Inferior parietal cortex (tissue), 1 donor: ENCODE measurements around the gene TRIOBP.

Experiments
- DNase-seq: peaks from one replicate; pipeline ENCODE4 v3.0.0-alpha.2; 2016; ENCODE audit errors: extremely low spot score

The TRIOBP gene

DNA sequence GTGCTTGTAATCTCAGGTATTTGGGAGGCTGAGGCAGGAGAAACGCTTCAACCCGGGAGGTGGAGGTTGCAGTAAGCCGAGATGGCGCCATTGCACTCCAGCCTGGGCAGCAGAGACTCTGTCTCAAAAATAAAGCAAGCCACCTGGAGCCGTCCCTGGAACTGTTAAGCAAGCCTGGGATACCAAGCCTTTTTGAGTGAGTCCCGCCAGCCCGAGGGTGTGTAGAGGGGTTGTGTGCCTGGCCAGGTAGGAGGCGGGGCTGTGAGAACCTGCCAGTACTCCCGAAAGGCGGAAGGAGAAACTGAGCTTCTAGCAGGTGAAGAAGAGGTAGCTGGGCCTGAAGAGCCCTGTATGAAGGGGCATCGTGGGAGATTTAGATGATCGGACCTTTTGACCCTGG, 52.4 kb downstream of the TRIOBP start:
- no peak for DNase-seq

DNA sequence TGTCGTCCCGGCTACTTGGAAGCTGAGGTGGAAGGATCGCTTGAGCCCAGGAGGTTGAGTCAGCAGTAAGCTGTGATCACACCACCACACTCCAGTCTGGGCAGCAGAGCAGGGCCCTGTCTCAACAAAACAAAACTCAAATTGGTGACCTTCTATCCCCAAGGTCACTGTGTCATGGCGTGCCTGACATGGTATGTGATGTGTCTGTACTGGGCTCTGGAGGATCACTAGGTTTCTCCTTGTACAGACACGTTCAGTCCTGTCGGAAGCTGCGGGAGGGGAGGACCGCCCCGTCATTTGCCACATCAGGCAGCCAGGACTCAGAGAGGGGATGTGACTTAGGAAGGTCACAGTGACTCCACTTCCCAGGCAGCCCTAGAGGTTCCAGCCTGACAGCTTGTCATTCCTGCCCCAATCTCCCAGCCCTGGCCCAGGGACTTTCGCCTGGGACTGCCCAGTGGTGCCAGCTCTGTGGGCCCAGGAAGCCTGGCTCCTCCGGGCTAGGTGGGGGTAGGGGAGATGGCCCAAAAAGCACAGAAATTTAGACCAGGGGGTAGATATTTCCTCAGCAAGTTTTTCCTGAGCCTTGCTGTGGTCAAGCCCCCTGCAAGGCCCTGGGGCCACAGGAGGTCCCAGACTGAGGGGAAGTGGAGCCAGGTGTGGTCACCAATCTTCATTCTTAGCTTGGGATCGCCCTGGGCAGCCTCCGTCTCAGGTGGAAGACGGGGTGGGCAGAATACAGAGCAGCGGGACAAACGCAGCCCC, 53.2 kb downstream of the TRIOBP start:
- no peak for DNase-seq

DNA sequence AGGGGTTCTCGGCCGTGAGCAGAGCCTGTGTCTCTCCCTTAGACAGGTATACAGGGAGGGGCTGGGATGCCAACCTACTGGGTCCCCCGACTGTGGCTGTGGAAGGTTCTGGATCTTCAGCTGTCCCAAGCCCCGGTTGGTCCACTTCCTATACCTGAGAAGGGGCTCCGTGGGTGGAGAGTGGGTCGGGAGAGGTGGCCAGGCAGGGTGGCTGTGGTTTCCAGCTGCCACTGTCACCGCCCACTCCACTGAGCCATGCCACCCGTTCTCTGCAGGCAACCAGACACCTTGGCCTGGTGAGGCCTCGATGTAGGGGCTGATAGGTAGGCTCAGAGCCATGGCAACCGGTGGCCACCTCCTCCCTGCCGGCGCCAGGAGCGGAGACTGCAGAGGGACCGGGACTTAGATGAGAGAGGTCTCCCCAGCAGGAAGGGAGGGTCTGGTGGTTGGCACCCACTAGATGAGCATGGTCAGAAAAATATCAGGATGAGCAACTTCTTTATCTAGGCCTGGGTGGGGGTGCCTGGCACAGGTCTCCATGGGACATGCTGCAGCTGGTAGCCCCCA, 53.8 kb downstream of the TRIOBP start:
- no peak for DNase-seq

DNA sequence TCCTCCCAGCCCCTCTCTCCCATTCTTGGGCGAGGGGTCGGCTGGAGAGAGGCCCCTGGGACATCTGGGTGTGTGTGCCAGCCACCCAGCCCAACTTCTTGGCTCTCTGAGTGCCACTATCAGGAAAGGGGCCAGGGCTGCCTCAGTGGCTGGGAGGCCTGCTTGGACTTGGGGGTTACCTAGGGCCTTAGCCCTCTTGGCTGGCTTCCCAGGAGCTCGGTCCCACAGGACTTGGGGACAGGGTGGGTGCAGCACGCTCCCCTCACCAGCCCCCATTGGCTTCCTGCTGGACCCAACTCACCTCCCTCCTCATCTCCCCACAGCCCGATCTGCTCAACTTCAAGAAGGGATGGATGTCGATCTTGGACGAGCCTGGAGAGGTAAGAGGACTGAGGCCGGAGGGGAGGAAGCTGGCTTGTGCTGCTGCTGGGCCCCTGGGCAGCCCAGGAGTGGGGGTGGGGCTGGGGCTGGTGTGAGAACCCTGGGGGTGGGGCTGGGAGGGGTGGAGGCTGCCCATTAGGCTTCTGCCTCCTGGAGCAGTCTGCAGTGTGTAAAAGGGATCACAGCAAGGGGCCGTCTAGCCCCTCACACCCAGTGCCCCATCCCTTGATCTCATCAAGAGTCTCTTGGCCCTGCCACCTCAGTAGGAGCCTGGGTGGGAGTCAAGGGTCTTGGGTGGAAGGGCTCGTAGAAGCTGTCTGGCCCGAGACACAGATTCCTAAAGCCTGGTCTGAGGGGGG, 54.8 kb downstream of the TRIOBP start:
- no peak for DNase-seq

DNA sequence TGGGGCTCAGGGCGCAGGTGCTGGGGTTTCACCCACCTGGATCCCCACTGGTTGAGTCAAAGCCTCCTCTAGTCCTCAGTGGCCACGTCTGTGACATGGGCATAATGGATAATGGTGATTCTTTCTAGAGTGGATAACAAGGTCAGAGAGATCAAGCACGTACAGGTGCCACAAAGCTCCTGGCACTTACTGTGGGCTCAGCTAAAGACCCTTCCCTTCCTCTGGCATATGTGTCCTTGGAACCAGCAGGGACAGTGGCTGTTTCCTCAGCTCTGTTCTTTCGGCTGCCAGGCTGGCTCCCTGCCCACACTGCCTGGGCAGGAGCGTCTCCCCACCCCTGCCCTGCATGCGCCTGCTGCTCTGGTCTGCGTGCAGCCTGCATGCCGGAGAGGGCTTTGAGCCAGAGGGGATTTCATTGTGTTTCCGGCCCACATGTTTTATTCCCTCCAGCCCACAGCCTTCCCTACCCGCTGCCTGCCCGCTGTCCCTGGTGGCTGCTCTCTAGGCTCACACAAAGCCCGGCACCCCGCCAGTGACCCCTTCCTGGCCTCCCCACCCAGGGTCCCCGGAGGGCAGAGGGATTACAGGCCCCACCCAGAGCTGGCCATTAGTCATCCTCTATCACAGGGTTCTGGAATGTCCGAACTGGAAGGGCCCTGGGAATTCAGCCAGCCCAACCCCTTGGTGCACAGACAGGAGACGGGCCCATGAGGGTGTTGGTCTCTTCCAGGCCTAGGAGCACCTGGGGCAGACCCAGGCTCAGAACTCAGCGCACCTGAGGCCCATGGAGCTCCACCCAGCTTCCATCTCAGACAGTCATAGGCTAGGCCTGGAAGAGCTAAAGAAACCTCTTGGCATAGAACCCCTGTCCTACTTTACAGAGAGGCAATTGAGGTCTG, 55.6 kb downstream of the TRIOBP start:
- DNase-seq = no peak

DNA sequence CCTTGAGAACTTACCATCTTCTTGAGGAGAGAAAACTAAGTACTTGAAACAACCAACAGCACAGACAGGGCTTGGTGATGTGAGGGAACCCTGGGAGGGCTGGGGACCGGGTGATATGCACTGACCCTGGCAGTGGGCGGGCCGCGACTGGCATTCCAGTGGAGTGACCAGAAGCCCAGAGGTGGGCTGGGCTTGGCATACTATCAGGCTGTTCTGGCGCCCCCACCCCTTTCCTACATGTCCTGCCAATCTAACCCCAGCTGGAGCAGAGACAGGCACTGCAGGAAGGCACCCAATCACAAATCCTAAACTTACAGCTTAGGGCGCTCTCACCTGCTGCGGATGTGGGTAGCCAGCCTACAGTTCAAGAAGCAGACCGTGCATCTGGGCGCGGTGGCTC, 56.9 kb downstream of the TRIOBP start:
- no peak for DNase-seq

DNA sequence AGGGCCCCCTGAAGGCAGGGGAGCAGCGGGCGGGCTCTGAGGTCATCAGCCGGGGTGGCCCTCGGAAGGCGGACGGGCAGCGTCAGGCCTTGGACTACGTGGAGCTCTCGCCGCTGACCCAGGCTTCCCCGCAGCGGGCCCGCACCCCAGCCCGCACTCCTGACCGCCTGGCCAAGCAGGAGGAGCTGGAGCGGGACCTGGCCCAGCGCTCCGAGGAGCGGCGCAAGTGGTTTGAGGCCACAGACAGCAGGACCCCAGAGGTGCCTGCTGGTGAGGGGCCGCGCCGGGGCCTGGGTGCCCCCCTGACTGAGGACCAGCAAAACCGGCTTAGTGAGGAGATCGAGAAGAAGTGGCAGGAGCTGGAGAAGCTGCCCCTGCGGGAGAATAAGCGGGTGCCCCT, 60.8 kb downstream of the TRIOBP start:
- no peak for DNase-seq

DNA sequence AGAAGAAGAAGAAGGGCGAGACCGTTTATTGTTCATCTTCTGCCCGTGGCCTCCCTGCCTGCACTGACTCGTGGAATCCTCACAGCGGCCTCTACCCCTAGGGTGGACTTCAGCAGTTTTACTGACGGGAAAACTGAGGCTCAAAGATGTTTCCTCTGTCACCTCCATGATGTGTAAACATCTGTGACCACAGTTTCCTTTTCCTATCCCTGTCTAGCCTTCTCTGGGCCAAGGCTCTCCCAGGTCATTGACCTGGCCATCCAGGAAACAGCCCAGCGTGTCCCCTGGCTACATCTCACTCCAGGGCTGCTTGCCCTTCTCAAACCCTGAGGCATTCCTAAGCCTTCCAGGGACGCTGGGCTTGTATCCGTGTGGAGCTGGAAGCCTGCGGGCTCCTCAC, 61.8 kb downstream of the TRIOBP start:
- no peak for DNase-seq

DNA sequence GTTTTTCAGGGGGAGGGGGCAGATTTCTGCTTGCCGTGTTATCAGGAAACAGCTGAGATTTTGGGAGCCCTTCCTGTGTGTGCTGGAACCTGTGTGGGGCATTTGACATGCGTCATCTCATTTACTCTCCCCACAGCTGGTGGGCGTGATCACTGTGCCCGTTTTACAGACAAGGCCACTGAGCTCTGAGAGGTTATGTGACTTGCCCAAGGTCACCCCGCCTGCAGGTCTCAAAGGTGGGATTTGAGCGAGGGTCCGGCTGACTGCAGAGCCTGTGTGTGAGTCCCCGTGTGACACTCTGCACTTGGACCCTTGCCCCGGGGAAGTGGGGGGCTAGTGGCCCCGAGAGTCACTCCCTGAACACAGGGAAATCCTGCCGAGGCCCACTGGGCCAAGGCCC, 62.4 kb downstream of the TRIOBP start:
- DNase-seq = no peak

DNA sequence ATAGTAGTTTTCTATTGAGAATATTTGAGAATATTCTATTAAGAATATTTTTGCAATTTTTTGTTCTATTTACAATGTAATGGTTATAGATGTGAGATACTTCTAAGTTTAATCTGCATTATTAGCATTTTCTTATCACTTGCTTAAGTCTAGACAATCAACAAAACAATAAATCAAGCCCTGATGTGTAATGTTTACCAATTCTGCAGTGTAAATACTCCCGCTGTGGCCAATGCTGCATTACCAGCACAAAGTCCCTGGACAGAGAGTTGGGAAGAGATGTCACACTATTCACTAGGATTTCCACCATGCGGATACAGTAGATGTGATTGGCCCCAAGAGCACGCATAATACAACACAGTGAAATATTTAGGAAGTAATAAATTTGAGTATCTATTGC, 63.3 kb downstream of the TRIOBP start:
- no peak for DNase-seq

DNA sequence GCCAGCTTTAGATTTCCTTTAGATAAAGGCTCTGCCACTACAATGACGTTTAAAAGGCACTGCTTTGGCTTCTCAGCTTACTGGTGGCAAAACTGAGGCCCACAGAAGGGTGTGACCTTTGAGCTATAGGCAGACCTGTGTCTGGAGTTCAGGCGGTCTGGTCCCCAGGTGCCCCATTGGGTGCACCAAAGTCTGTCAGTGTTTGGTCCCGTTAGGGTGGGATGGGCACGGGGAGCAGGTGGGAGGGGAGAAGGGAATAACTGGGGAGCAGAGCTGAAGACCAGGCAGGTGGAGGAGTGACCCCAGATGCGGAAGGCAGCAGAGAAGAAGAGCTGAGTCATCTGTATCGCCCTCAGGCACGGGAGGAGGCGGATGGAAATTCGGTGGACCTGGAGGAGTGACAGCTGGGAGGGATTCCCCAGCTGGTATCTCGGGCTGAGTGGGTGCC, 65.6 kb downstream of the TRIOBP start:
- no peak for DNase-seq

DNA sequence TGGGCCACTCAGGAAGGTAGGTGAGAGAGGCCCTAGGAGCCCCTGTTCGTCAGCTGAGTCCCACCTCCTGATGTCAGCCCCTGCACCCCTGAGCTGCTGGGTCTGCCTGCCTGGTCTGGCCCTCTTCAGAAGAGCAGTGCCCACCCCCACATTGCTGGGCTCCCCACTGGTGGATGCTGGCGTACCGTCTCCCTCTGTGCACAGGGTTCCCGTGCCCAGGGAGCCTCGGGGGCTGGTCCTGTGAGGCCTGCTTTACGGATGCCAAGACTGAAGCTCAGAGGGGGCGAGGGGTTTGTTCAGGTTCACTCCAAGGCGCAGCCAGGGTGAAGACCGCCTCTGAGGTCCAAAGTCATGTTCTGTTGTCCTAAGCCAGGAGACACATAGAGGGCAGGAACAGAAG, 66.2 kb downstream of the TRIOBP start:
- no peak for DNase-seq

DNA sequence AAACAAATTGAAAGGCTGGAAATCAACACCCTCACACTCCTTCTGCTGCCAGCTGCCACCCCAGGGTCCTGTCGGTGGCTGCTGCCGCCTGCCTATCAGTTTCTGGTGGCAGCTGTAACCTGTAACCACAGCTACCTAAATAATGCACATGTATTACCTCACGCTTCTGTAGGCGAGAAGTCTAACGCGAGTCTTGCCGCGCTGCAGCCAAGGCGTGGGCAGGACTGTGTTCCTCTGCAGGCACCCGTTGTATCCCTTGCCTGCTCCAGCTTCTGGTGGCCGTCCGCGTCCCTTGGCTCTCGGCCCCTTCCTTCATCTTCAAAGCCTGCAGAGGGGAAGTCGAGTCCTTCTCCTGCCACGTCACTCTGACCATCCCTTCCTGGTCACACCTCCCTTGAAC, 66.8 kb downstream of the TRIOBP start:
- DNase-seq = no peak

DNA sequence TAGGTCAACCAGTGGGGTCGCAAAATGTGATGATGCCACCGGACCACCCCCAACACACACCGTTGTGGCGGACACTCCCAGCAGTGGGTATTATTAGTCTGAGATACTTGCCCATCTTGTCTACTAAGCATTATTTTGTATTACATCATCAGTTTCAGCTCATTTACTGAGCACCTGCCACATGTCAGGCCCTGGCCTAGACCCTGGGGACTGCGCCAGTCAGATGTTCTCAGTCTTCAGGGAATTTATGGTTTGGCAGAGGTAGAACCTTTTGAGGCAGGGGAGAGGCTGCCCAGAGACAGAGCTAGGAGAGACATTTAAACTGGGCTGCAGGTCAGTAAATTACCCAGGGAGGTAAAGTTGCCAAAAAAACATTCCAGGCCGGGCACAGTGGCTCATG, 67.8 kb downstream of the TRIOBP start:
- no peak for DNase-seq

DNA sequence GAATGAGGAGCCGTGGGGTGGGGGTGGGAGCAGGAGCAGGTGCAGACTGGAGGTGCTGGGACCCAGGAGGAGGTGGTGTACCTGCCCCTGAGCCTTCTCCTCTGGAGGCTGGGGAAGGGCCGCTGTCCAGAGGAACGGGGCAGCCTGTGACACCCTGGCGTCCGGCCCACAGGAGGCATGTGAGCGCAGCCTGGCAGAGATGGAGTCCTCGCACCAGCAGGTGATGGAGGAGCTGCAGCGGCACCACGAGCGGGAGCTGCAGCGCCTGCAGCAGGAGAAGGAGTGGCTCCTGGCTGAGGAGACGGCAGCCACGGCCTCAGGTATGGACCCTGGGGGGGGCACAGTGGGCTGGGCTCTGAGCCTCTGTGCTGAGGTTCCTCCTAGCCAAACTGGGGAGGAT, 68.7 kb downstream of the TRIOBP start:
- DNase-seq = no peak

DNA sequence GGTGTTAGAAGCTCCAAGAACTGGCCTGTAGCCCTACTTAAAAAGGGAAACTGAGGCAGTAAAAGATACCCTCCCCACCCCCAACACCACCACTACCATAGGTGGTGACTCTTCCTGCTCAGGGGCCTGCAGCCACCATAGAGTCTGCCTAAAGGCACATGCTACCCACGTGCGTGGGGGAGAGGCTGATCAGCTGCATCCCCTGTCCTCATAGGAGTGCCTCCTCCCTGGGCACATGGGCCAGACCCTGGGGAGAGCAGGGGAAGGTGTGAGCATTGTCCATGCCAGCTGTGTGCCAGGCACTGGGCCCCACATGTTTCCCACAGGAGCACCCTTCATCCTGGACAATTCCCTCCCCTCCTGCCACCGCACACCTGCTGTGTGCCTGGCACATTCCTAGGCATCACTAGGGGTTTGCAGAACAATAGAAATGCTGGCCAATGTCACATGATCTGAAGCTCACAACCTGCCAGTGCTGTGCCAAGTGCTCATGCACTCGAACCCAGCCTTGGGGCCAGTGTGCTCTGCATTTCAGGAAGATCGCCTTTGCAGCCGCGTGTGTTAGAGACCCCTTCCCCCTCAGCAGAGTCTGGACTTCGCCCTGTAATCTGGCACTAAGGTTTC, 69.2 kb downstream of the TRIOBP start:
- no peak for DNase-seq

DNA sequence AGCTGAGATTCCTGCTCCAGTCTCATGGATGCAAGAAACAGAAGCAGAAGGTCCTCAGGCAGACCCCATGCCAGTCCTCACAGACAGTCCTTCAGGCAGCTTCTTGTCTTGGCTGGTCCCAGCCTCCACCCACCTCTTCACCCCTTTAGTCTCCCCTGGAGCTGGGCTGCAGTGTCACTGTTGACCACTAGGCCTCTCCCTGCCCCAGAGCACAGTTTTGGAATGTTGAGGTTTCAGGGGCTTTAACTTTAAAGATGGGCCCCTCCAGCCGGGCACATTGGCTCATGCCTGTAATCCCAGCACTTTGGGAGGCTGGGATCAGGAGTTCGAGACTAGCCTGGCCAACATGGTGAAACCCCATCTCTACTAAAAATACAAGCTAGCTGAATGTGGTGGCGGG, 71.4 kb downstream of the TRIOBP start:
- DNase-seq = no peak

DNA sequence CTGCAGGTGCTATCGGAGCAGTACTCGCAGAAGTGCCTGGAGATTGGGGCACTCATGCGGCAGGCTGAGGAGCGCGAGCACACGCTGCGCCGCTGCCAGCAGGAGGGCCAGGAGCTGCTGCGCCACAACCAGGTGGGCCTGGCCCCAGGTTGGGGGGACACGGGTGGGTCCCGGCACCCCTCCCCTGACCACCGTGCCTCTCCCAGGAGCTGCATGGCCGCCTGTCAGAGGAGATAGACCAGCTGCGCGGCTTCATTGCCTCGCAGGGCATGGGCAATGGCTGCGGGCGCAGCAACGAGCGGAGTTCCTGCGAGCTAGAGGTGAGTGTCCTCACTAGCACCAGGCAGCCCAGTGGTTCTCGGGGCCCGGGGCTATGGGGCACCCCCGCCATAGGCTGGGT, 72.2 kb downstream of the TRIOBP start:
- DNase-seq = no peak

DNA sequence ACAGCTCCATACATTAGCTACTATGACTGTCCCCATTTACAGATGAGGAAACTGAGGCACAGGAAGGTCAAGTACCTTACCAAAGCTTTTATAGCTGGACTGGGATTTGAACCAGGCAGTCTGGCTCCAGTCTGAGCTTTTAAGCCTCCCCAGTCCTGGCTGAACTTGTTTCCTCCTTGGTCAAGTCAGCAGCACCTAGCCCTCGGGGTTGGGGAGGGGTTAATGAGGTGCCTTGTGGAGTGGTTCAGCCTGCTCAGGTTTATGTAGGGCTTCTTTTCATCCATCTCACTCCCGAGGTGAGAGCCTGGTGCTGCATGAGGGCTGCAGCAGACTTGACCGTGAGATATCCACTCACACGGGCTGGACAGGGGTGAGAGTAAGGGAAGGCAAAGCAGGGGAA, 74.2 kb downstream of the TRIOBP start:
- DNase-seq = no peak

DNA sequence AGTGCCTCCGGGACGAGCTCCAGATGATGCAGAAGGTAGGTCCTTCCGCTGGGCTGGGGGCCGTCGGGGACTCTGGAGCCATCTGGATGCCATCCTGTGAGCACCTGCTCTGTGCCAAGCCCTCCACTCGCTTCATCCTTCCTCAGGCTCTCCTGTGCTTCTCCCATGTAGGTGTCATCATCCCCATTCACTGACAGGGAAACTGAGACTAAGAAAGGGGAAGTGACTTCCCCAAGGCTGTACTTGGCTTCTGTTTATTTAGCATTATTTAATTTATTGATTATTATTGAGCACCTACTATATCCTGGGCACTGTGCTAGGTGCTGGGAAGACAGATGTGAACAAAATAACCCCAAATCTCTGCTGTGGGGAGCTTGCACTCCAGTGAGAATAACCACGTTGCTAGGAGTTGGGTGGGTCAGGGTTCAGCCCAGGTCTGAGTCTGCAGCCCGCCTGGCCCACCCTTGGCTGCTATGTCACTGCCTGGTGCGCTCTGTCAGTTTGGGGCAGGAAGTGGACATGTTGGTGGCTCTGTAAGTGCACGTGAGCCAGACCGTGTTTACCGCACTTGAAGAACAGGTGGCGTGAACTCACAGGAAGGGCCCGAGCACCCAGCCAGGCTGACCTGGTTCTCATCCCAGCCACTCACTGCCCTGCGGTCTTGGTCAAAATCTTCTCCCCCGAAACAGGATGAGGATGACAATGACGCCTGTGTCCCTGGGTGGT, 75.0 kb downstream of the TRIOBP start:
- DNase-seq = no peak

DNA sequence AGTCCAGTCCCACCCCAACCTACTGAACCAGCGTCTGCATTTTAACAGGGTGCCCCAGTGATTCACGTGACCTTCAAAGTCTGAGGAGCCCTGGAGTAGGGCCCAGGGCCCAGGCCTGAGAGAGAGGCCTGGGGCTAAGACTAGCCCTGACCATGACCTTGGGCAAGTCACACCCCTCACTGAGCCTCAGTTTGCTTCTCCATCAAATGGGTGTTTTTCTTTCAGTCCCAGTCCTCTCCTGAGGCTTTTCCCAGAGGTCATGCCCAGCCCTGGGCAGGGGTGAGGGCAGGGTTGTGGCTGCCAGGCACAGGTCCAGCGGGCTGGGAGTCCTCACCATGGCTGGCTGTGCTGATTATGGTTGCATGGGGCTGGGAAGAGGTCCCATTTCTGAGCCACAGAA, 77.9 kb downstream of the TRIOBP start:
- no peak for DNase-seq
